HL-60 (cell line): ENCODE measurements around the gene MAPK11.

Experiments
- DNase-seq, 2 experiments: peaks; one replicate each; pipeline ENCODE4 v3.0.0-alpha.2; 2010 to 2020; ENCODE audit warnings: low read depth in 1 of 2, low spot score in 1 of 2
- H3K27ac ChIP-seq: fragments of 250-450 bp; sonication (Bioruptor Pico); replicated peaks from 2 replicates; pipeline ENCODE4 v1.5.1; 2020; ENCODE audit warnings: mild to moderate bottlenecking, moderate library complexity
- H3K27me3 ChIP-seq: fragments of 250-450 bp; sonication (Bioruptor Pico); 2 replicates; pipeline ENCODE4 v1.5.1; 2021; ENCODE audit warnings: mild to moderate bottlenecking, moderate library complexity; ENCODE audit not compliant: insufficient read depth, poor library complexity, severe bottlenecking
- H3K4me3 ChIP-seq: replicated peaks from 2 replicates; pipeline ENCODE4 v1.5.1; 2011; ENCODE audit warnings: mild to moderate bottlenecking, control low read depth, low read length; ENCODE audit not compliant: insufficient read depth
- CTCF ChIP-seq: IDR thresholded peaks from one replicate; pipeline ENCODE4 v1.5.1; 2011; ENCODE audit warnings: low read length, control low read depth, inconsistent platforms; ENCODE audit not compliant: insufficient read depth
- GABPA ChIP-seq: IDR thresholded peaks from 2 replicates; pipeline ENCODE4 v1.6.1; 2012; ENCODE audit warnings: low read depth
- POLR2AphosphoS5 ChIP-seq: IDR thresholded peaks from 2 replicates; pipeline ENCODE4 v1.6.1; 2012; ENCODE audit warnings: low read depth
- SPI1 ChIP-seq: IDR thresholded peaks from 2 replicates; pipeline ENCODE4 v1.6.1; 2012; ENCODE audit warnings: low read depth, mild to moderate bottlenecking, borderline replicate concordance
- TF ChIP-seq, protein P1 (sequence below): IDR thresholded peaks from 2 replicates; pipeline ENCODE4 v1.6.1; 2012; ENCODE audit warnings: low read depth; ENCODE audit not compliant: insufficient replicate concordance

MAPK11 gene

GRCh38 chr22:50260434-50260800, 9.8 kb downstream of the MAPK11 start:
- no peak for DNase-seq
- Histone ChIP-seq H3K27ac (peak overlapping the region; percentile 63), H3K27me3 (no peaks in the 10 kb centered on the region), H3K4me3 (peak overlapping the region; percentile 68)
- TF ChIP-seq CTCF (no peak), SPI1 (no peak), GABPA (no peak), POLR2AphosphoS5 (no peak)
- TF ChIP-seq, protein P1, sequence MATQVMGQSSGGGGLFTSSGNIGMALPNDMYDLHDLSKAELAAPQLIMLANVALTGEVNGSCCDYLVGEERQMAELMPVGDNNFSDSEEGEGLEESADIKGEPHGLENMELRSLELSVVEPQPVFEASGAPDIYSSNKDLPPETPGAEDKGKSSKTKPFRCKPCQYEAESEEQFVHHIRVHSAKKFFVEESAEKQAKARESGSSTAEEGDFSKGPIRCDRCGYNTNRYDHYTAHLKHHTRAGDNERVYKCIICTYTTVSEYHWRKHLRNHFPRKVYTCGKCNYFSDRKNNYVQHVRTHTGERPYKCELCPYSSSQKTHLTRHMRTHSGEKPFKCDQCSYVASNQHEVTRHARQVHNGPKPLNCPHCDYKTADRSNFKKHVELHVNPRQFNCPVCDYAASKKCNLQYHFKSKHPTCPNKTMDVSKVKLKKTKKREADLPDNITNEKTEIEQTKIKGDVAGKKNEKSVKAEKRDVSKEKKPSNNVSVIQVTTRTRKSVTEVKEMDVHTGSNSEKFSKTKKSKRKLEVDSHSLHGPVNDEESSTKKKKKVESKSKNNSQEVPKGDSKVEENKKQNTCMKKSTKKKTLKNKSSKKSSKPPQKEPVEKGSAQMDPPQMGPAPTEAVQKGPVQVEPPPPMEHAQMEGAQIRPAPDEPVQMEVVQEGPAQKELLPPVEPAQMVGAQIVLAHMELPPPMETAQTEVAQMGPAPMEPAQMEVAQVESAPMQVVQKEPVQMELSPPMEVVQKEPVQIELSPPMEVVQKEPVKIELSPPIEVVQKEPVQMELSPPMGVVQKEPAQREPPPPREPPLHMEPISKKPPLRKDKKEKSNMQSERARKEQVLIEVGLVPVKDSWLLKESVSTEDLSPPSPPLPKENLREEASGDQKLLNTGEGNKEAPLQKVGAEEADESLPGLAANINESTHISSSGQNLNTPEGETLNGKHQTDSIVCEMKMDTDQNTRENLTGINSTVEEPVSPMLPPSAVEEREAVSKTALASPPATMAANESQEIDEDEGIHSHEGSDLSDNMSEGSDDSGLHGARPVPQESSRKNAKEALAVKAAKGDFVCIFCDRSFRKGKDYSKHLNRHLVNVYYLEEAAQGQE = no peak

DNA sequence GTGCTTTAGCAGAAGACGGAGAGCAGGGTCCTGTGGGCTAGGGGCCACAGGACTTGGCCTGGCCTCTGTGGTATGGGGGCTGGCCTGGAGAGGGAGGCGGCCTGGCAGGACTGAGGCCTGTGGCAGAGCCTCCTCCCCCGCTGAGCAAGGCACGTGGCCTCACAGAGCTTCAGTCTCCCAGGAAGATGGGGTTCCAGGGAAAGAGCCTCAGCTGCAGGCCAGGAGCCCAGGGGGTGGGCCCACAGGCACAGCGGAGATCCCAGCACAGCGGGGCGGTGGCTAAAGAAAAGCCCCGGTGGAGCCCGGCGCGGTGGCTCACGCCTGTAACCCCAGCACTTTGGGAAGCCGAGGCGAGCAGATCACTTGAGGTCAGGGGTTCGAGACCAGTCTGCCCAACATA, 10.9 kb downstream of the MAPK11 start:
- Histone ChIP-seq H3K27ac (no peak overlapping the region), H3K27me3 (no peaks in the 10 kb centered on the region), H3K4me3 (no peak overlapping the region)
- DNase-seq = no peak
- TF ChIP-seq CTCF = no peak
- TF ChIP-seq, protein P1 = no peak

DNA sequence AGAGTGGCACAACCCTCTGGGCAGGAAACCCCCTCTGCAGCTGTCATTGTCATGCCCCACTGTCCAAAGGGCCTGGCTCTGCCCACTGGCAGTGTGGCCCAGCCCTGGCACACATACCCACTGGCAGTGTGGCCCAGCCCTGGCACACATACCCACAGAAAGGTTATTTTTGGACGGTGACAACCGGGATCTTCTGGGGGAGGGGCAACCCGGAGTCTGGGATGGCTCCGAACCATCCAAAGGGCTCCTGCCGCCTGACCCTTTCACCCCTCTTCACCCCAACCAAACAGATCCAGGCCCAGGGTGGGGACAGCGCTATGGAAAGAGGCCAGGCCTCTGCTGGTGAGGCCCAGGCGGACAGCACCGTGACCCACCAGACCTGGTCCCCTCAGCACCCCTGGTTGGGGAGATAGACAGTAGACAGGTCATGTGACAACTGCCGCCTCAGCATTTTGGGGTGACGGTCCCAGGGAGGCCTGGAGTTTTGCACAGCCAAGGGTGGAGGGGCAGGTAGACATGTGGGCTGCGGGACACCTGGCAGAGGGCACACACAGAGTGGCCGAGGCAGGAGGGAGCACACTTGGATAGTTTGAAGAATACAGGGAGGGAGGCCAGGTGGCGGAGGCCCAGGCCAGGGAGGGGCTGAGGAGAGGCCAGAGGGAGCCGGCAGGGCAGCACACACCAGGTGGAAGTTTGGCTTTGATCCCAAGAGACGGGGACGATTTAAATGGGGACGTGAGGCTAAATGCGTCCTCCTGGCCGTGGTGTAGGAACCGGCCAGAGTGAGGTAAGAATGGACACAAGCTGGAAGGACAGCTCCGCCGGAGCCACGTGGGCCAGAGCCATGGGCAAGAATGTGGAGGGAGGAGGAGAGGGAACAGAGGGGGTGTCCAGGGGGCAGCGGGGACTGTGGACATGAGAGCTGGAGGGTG, 11.6 kb downstream of the MAPK11 start:
- Histone ChIP-seq H3K27me3 (no peaks in the 10 kb centered on the region), H3K27ac (no peak overlapping the region), H3K4me3 (no peak overlapping the region)
- no peak for TF ChIP-seq GABPA
- TF ChIP-seq POLR2AphosphoS5 = no peak
- TF ChIP-seq, protein P1 = no peak
- no peak for TF ChIP-seq SPI1
- TF ChIP-seq CTCF = no peak
- no peak for DNase-seq
